ENCODE data around the gene MKI67.

The MKI67 gene

GRCh38 chr10:128064108-128064969, 61.9 kb downstream of the MKI67 start:
- peak; percentile 80 for DNase-seq

GRCh38 chr10:128063736-128064107, 62.5 kb downstream of the MKI67 start:
- peak; percentile 38 for DNase-seq

- DNase-seq: peak; percentile 41
Measured at GRCh38 chr10:128062881-128063563, 63.2 kb downstream of the MKI67 start.

GRCh38 chr10:128062331-128062880, 63.8 kb downstream of the MKI67 start:
- no peak for DNase-seq

- DNase-seq: no peak
Measured at GRCh38 chr10:128061306-128062300, 64.6 kb downstream of the MKI67 start.

- DNase-seq: no peak
Measured at GRCh38 chr10:128060341-128061250, 65.6 kb downstream of the MKI67 start.

GRCh38 chr10:128059982-128060293, 66.3 kb downstream of the MKI67 start:
- no peak for DNase-seq

- no peak for DNase-seq
Measured at GRCh38 chr10:128059266-128059981, 66.8 kb downstream of the MKI67 start.

- DNase-seq: no peak
Measured at GRCh38 chr10:128058750-128059134, 67.5 kb downstream of the MKI67 start.

GRCh38 chr10:128058106-128058749, 68.0 kb downstream of the MKI67 start:
- DNase-seq: no peak

GRCh38 chr10:128056303-128057050, 69.7 kb downstream of the MKI67 start:
- no peak for DNase-seq

GRCh38 chr10:128055061-128055868, 71.0 kb downstream of the MKI67 start:
- DNase-seq: no peak

- DNase-seq: no peak
Measured at GRCh38 chr10:128054163-128054970, 71.9 kb downstream of the MKI67 start.

GRCh38 chr10:128053356-128053755, 72.9 kb downstream of the MKI67 start:
- no peak for DNase-seq

GRCh38 chr10:128052696-128053095, 73.5 kb downstream of the MKI67 start:
- DNase-seq: no peak

GRCh38 chr10:128051548-128051947, 74.7 kb downstream of the MKI67 start:
- DNase-seq: no peak

GRCh38 chr10:128050936-128051335, 75.3 kb downstream of the MKI67 start:
- no peak for DNase-seq

GRCh38 chr10:128050121-128050516, 76.1 kb downstream of the MKI67 start:
- no peak for DNase-seq
